K562 (cell line): ENCODE measurements around the gene EME1. TPM values are rescaled to one million over a fixed set of nuclear protein-coding genes. Genes with fewer than 3 reads are reported as not detected.

Experiments used
- ARID2 ChIP-seq: fragments of 450-650 bp; IDR thresholded peaks from 2 replicates; pipeline ENCODE4 v1.6.1; 2017; ENCODE audit warnings: antibody characterized with exemption, mild to moderate bottlenecking
- ATF7 ChIP-seq: fragments of 450-650 bp; IDR thresholded peaks from 2 replicates; pipeline ENCODE4 v1.7.1; 2014; ENCODE audit warnings: mild to moderate bottlenecking, moderate library complexity
- BRD4 ChIP-seq: fragments of 200-600 bp; sonication (generic); IDR thresholded peaks from 2 replicates; pipeline ENCODE4 v1.6.1; 2017; ENCODE audit warnings: inconsistent platforms
- EP400 ChIP-seq: fragments of 450-650 bp; IDR thresholded peaks from 2 replicates; pipeline ENCODE4 v1.6.1; 2017; ENCODE audit warnings: antibody characterized with exemption, mild to moderate bottlenecking, moderate library complexity
- GATA2 ChIP-seq: sonication (generic); formaldehyde crosslinking; IDR thresholded peaks from 2 replicates; pipeline ENCODE4 v1.4.0; 2020; ENCODE audit warnings: mild to moderate bottlenecking, missing genetic modification reagents
- HMG20B ChIP-seq: fragments of 250-450 bp; sonication (Bioruptor Pico); IDR thresholded peaks from 2 replicates; pipeline ENCODE4 v1.5.0; 2021; ENCODE audit warnings: mild to moderate bottlenecking
- MEF2A ChIP-seq: IDR thresholded peaks from 2 replicates; pipeline ENCODE4 v1.6.1; 2011; ENCODE audit warnings: low read depth, mild to moderate bottlenecking, low read length, moderate library complexity; ENCODE audit not compliant: control insufficient read depth
- MTA1 ChIP-seq: fragments of 450-650 bp; IDR thresholded peaks from 2 replicates; pipeline ENCODE4 v1.6.1; 2017; ENCODE audit warnings: borderline replicate concordance
- NFIC ChIP-seq: fragments of 450-650 bp; IDR thresholded peaks from 2 replicates; pipeline ENCODE4 v1.6.1; 2017; ENCODE audit warnings: mild to moderate bottlenecking, inconsistent platforms
- PML ChIP-seq: IDR thresholded peaks from 2 replicates; pipeline ENCODE4 v1.6.1; 2012; ENCODE audit warnings: low read length, inconsistent platforms
- RBM34 ChIP-seq: fragments of 200-400 bp; formaldehyde crosslinking; IDR thresholded peaks from 2 replicates; pipeline ENCODE4 v1.6.1; 2018; ENCODE audit warnings: low read length, borderline replicate concordance; ENCODE audit not compliant: insufficient read depth
- RHOXF2B ChIP-seq: fragments of 250-450 bp; sonication (Bioruptor Pico); conservative IDR thresholded peaks from 2 replicates; pipeline ENCODE4 v1.5.1; 2021
- SIN3A ChIP-seq, 2 experiments: fragments of 150-350 bp in 1 of 2; IDR thresholded peaks; 2 replicates each; pipeline ENCODE4 v1.6.1; 2011 to 2016; ENCODE audit warnings: borderline replicate concordance in 2 of 2, low read depth in 2 of 2, low read length in 2 of 2, mild to moderate bottlenecking in 2 of 2, moderate library complexity in 2 of 2; ENCODE audit not compliant: control insufficient read depth in 1 of 2
- SUPT5H ChIP-seq: fragments of 450-650 bp; IDR thresholded peaks from 2 replicates; pipeline ENCODE4 v1.6.1; 2016
- TBL1XR1 ChIP-seq, 2 experiments: IDR thresholded peaks; 2 replicates each; pipeline ENCODE4 v1.6.1; 2012; ENCODE audit warnings: improper control_type of control experiment in 2 of 2, low read length in 2 of 2, mild to moderate bottlenecking in 1 of 2
- ZC3H11A ChIP-seq: IDR thresholded peaks from 2 replicates; pipeline ENCODE4 v1.6.1; 2012; ENCODE audit warnings: low read depth, low read length, improper control_type of control experiment
- ZKSCAN1 ChIP-seq: fragments of 150-350 bp; IDR thresholded peaks from 2 replicates; pipeline ENCODE4 v1.6.1; 2016; ENCODE audit warnings: low read depth, low read length
- ZNF121 ChIP-seq: sonication (generic); formaldehyde crosslinking; conservative IDR thresholded peaks from 2 replicates; pipeline ENCODE4 v1.8.0; 2022; ENCODE audit warnings: missing genetic modification reagents
- ZNF395 ChIP-seq: fragments of 200-800 bp; sonication (Bioruptor generic); IDR thresholded peaks from 2 replicates; pipeline ENCODE4 v1.6.1; 2017; ENCODE audit warnings: missing genetic modification characterization, missing compliant biosample characterization
- ZNF79 ChIP-seq: fragments of 250-450 bp; sonication (Bioruptor Pico); IDR thresholded peaks from 2 replicates; pipeline ENCODE4 v1.4.0; 2020; ENCODE audit warnings: low read depth, mild to moderate bottlenecking, moderate library complexity
- polyA plus RNA-seq, 8 experiments: library from polyadenylated mRNA; depleted of rRNA in 4 of 8; stranded (reverse) in 5 of 8; unstranded in 3 of 8; fragments of >200 nt; fragmentation: Nextera tagmentation in 2 of 8; fragmentation: Illumina TruSeq in 1 of 8; extraction: Ambion mirVana in 2 of 8; extraction: Trizol in 1 of 8; gene quantifications; 2 replicates each; pipeline versions ENCODE4 v1.2.1 to v1.2.3, GENCODE V29; 2011 to 2014; ENCODE audit warnings: inconsistent platforms in 1 of 8, missing spikeins in 1 of 8
- total RNA-seq, 7 experiments: library from RNA; depleted of rRNA in 6 of 7; stranded (reverse); fragments of >200 nt in 6 of 7; fragmentation: Illumina TruSeq in 2 of 7; extraction: Trizol in 2 of 7; gene quantifications; 2 replicates each; pipeline versions ENCODE4 v1.2.1 to v1.2.3, GENCODE V29; 2011 to 2021; ENCODE audit warnings: low replicate concordance in 1 of 7

Gene EME1
- total and polyA plus RNA-seq, 9 of the 15 experiments (the other 6 are each of a cell fraction or from before 2014, with no cell fraction given): 14.6 to 44.1 (median 24.0) TPM

GRCh38 chr17:50397111-50397918, 24.3 kb downstream of the EME1 start, which contains the start of gene LRRC59 (continued):
- TF ChIP-seq ZNF79 (CRISPR knock-in tag): no peak
- TF ChIP-seq EP400: peak; percentile 100
- 0 out of 2 replicates have a peak, but pooled peaks have one; percentile 4 for TF ChIP-seq MEF2A
- peak; percentile 94 for TF ChIP-seq SUPT5H
- no peak for TF ChIP-seq HMG20B (CRISPR knock-in tag)
- TF ChIP-seq SIN3A (IDR thresholded peaks at IDR 0.05; ENCODE audit: borderline replicate concordance in 2 of 2, control insufficient read depth in 1 of 2, low read depth in 2 of 2, low read length in 2 of 2): peak; percentile 47 to 75; a peak in 1 of 4 replicates
- no peak for TF ChIP-seq GATA2 (CRISPR knock-in tag)
- TF ChIP-seq RHOXF2B (CRISPR knock-in tag): no peak
- TF ChIP-seq ZKSCAN1: peak; percentile 58; the same call in 1 of the 2 replicates
- TF ChIP-seq ZNF395 (CRISPR knock-in tag): peak; percentile 86
- peak; percentile 95 for TF ChIP-seq ATF7
- no peak for TF ChIP-seq ARID2
- TF ChIP-seq TBL1XR1 (IDR thresholded peaks at IDR 0.05; ENCODE audit: low read length in 2 of 2): peak in 1 of 2 experiments; percentile 49; a peak in 1 of 4 replicates
- TF ChIP-seq NFIC: peak; percentile 61
- TF ChIP-seq ZC3H11A: no peak
- TF ChIP-seq ZNF121: no peak
- peak; percentile 79 for TF ChIP-seq PML
- 0 out of 2 replicates have a peak, but pooled peaks have one; percentile 83 for TF ChIP-seq RBM34
- peak; percentile 78 for TF ChIP-seq BRD4
- peak; percentile 40; the same call in 1 of the 2 replicates for TF ChIP-seq MTA1
